Smooth muscle cell (in vitro differentiated cells): ENCODE data around the gene CHN2. TPM values are rescaled to one million over a fixed set of nuclear protein-coding genes. Genes with fewer than 3 reads are reported as not detected.

Experiments used
- DNase-seq: peaks from one replicate; lab custom pipeline; 2025; ENCODE audit not compliant: unreplicated experiment; lab: John Stamatoyannopoulos, UW
- H2AFZ ChIP-seq: fragments of 200-600 bp; sonication (generic); 2 replicates; pipeline ENCODE4 v1.6.0; 2016; ENCODE audit warnings: antibody characterized with exemption, low read depth, mild to moderate bottlenecking
- H3F3A ChIP-seq: fragments of 200-600 bp; sonication (generic); 2 replicates; pipeline ENCODE4 v1.6.0; 2017; ENCODE audit warnings: antibody characterized with exemption, low read depth
- H3K27ac ChIP-seq: fragments of 200-600 bp; sonication (generic); 2 replicates; pipeline ENCODE4 v1.5.1; 2016; ENCODE audit warnings: low read depth, mild to moderate bottlenecking
- H3K27me3 ChIP-seq: fragments of 200-600 bp; sonication (generic); 2 replicates; pipeline ENCODE4 v1.6.1; 2016; ENCODE audit warnings: low read depth, mild to moderate bottlenecking
- H3K36me3 ChIP-seq: fragments of 200-600 bp; sonication (generic); 2 replicates; pipeline ENCODE4 v1.5.1; 2016; ENCODE audit warnings: low read depth
- H3K4me1 ChIP-seq: fragments of 200-600 bp; sonication (generic); 2 replicates; pipeline ENCODE4 v1.5.1; 2016; ENCODE audit warnings: low read depth
- H3K4me2 ChIP-seq: fragments of 200-600 bp; sonication (generic); 2 replicates; pipeline ENCODE4 v1.6.0; 2016; ENCODE audit warnings: mild to moderate bottlenecking
- H3K4me3 ChIP-seq: fragments of 200-600 bp; sonication (generic); 2 replicates; pipeline ENCODE4 v1.5.1; 2016; ENCODE audit warnings: mild to moderate bottlenecking
- H3K79me2 ChIP-seq: fragments of 200-600 bp; sonication (generic); 2 replicates; pipeline ENCODE4 v1.6.0; 2016; ENCODE audit warnings: low read depth, mild to moderate bottlenecking
- H3K9ac ChIP-seq: fragments of 200-600 bp; sonication (generic); 2 replicates; pipeline ENCODE4 v1.6.0; 2016; ENCODE audit warnings: low read depth
- H3K9me3 ChIP-seq: fragments of 200-600 bp; sonication (generic); replicated peaks from 2 replicates; pipeline ENCODE4 v1.5.1; 2016; ENCODE audit warnings: low read depth
- H4K20me1 ChIP-seq: fragments of 200-600 bp; sonication (generic); 2 replicates; pipeline ENCODE4 v1.6.0; 2016; ENCODE audit warnings: low read depth
- CTCF ChIP-seq: fragments of 200-600 bp; sonication (generic); IDR thresholded peaks from 2 replicates; pipeline ENCODE4 v1.5.1; 2017; ENCODE audit warnings: borderline replicate concordance, mild to moderate bottlenecking, antibody characterized with exemption; ENCODE audit not compliant: insufficient read depth, poor library complexity, severe bottlenecking
- WGBS: methylation state at CpG from one replicate; pipeline ENCODE4 v1.1.7; 2016; ENCODE audit warnings: low lambda C conversion rate; 5-methylcytosine and 5-hydroxymethylcytosine counted together
- polyA plus RNA-seq: library from polyadenylated mRNA; unstranded; fragments of >200 nt; fragmentation: Nextera tagmentation; extraction: Ambion mirVana; gene quantifications from 2 replicates; pipeline ENCODE4 v1.2.1, GENCODE V29; 2016
- total RNA-seq: library from RNA; depleted of rRNA; stranded (reverse); fragments of >200 nt; gene quantifications from 2 replicates; pipeline ENCODE4 v1.2.3, GENCODE V29; 2014

The CHN2 gene
- total and polyA plus RNA-seq, 2 experiments from 2014 or later = 7.4 to 20.7 TPM

- no peaks in the 10 kb centered on the region for H3K79me2 ChIP-seq
- peaks cover 6% of the 10 kb centered on the region for H3F3A ChIP-seq
- H3K9ac ChIP-seq = no peak overlapping the region
- H2AFZ ChIP-seq = no peak overlapping the region
- no peak for TF ChIP-seq CTCF
- no peaks in the 10 kb centered on the region for H3K36me3 ChIP-seq
- no peak overlapping the region for H3K4me3 ChIP-seq
- DNase-seq = no peak
- H3K27me3 ChIP-seq = no peaks in the 10 kb centered on the region
- 83% methylated on average over 7 of the region's 7 CpGs for WGBS
- no peaks in the 10 kb centered on the region for H3K9me3 ChIP-seq
- no peaks in the 10 kb centered on the region for H4K20me1 ChIP-seq
- peaks cover 14% of the 10 kb centered on the region for H3K4me1 ChIP-seq
- H3K27ac ChIP-seq = no peak overlapping the region
- no peak overlapping the region for H3K4me2 ChIP-seq
Measured at GRCh38 chr7:29458933-29459332, 264.4 kb downstream of the CHN2 start.

GRCh38 chr7:29459589-29459988 lies 265.0 kb downstream of the CHN2 start:
- WGBS = 88% methylated on average over 8 of the region's 8 CpGs
- Histone ChIP-seq H3K9ac (no peak overlapping the region), H4K20me1 (no peaks in the 10 kb centered on the region), H3K9me3 (no peaks in the 10 kb centered on the region), H3K4me3 (no peak overlapping the region), H3K36me3 (no peaks in the 10 kb centered on the region), H3K4me2 (no peak overlapping the region), H3K79me2 (no peaks in the 10 kb centered on the region), H3K4me1 (peaks cover 14% of the 10 kb centered on the region), H3K27ac (no peak overlapping the region), H3K27me3 (no peaks in the 10 kb centered on the region), H3F3A (peaks cover 6% of the 10 kb centered on the region), H2AFZ (no peak overlapping the region)
- no peak for DNase-seq
- no peak for TF ChIP-seq CTCF

DNA sequence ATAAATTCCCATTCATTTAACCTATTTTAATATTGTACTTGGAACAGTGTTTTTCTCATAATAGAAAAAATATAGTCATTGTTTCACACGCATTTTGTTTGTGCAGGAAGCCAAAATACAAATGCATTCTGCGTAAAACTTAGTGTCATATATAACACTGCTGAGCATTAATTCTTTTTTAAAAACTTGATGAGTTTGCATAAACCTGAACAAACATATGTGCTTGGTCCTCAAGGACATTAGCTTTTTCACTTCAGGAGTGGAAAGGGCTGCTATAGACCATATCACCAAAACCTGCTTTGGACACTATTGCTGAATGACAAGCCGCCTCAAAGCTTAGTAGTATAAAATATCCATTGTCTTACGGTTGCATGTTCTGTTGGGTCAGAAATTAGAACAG lies 267.4 kb downstream of the CHN2 start:
- H3K4me3 ChIP-seq = no peak overlapping the region
- peaks cover 11% of the 10 kb centered on the region for H3K4me1 ChIP-seq
- no peaks in the 10 kb centered on the region for H3K36me3 ChIP-seq
- DNase-seq = no peak
- H3K27me3 ChIP-seq = no peaks in the 10 kb centered on the region
- H3K27ac ChIP-seq = no peak overlapping the region
- H3F3A ChIP-seq = peaks cover 6% of the 10 kb centered on the region
- WGBS = 98% methylated on average over 4 of the region's 4 CpGs
- H2AFZ ChIP-seq = no peak overlapping the region
- H3K9me3 ChIP-seq = no peaks in the 10 kb centered on the region
- no peak for TF ChIP-seq CTCF
- no peak overlapping the region for H3K4me2 ChIP-seq
- H4K20me1 ChIP-seq = no peaks in the 10 kb centered on the region
- H3K79me2 ChIP-seq = no peaks in the 10 kb centered on the region
- no peak overlapping the region for H3K9ac ChIP-seq

- Histone ChIP-seq H2AFZ (no peak overlapping the region), H4K20me1 (no peaks in the 10 kb centered on the region), H3K9ac (no peak overlapping the region), H3K27ac (no peak overlapping the region), H3K36me3 (no peaks in the 10 kb centered on the region), H3K79me2 (no peaks in the 10 kb centered on the region), H3K9me3 (no peaks in the 10 kb centered on the region), H3K4me1 (no peaks in the 10 kb centered on the region), H3F3A (no peaks in the 10 kb centered on the region), H3K27me3 (no peaks in the 10 kb centered on the region), H3K4me2 (no peak overlapping the region), H3K4me3 (no peak overlapping the region)
- DNase-seq = no peak
- no peak for TF ChIP-seq CTCF
- WGBS = 97% methylated on average over 3 of the region's 3 CpGs
Measured at GRCh38 chr7:29463504-29464158, 269.1 kb downstream of the CHN2 start.
